PC-3 (cell line): Measurements from ENCODE around the gene XCL2. TPM values are rescaled to one million over a fixed set of nuclear protein-coding genes. Genes with fewer than 3 reads are reported as not detected.

ENCODE experiments used
- ATAC-seq: fragments of 200-7000 bp; cut with Tn5 transposase; 2 replicates; pipeline ENCODE4 v1.9.1; 2020; ENCODE audit warnings: mild to moderate bottlenecking, moderate library complexity
- BruUV-seq: library from RNA; stranded (reverse); fragments of 400-500 nt; replicated peaks from 2 replicates; lab custom pipeline; 2021; lab: Mats Ljungman, UMichigan
- CTCF ChIA-PET: fragments of 300-600 bp; sonication (Branson Sonifier 250); formaldehyde crosslinking; loops from one replicate; lab custom pipeline; 2022; ENCODE audit warnings: antibody characterized with exemption; lab: Charles Lee
- POLR2A ChIA-PET: fragments of 300-600 bp; sonication (Branson Sonifier 250); formaldehyde crosslinking; loops from one replicate; lab custom pipeline; 2022; ENCODE audit warnings: antibody characterized with exemption; ENCODE audit not compliant: unreplicated experiment; lab: Charles Lee
- DNase-seq: peaks from one replicate; pipeline ENCODE4 v3.0.0-alpha.2; 2015
- H2AFZ ChIP-seq: fragments of 300-600 bp; sonication (generic); 2 replicates; pipeline ENCODE4 v1.6.0; 2016; ENCODE audit warnings: antibody characterized with exemption, low read length
- H3F3A ChIP-seq: fragments of 300-600 bp; sonication (generic); one replicate; pipeline ENCODE4 v1.6.0; 2017; ENCODE audit warnings: antibody characterized with exemption, low read length, control low read depth, mild to moderate bottlenecking; ENCODE audit not compliant: unreplicated experiment
- H3K27ac ChIP-seq: fragments of 300-600 bp; sonication (generic); 2 replicates; pipeline ENCODE4 v1.5.1; 2016; ENCODE audit warnings: mild to moderate bottlenecking, low read length
- H3K27me3 ChIP-seq: fragments of 300-600 bp; sonication (generic); 2 replicates; pipeline ENCODE4 v1.6.1; 2016; ENCODE audit warnings: low read length, mixed read lengths
- H3K36me3 ChIP-seq: fragments of 300-600 bp; sonication (generic); 2 replicates; pipeline ENCODE4 v1.6.1; 2016; ENCODE audit warnings: low read depth, mixed run types, low read length, mixed read lengths
- H3K4me1 ChIP-seq: fragments of 300-600 bp; sonication (generic); 2 replicates; pipeline ENCODE4 v1.5.1; 2016; ENCODE audit warnings: low read length; ENCODE audit not compliant: insufficient read depth
- H3K4me2 ChIP-seq: fragments of 300-600 bp; sonication (generic); 2 replicates; pipeline ENCODE4 v1.6.0; 2016; ENCODE audit warnings: low read length
- H3K4me3 ChIP-seq: fragments of 300-600 bp; sonication (generic); 2 replicates; pipeline ENCODE4 v1.5.1; 2016; ENCODE audit warnings: mild to moderate bottlenecking, low read length, mixed read lengths
- H3K79me2 ChIP-seq: fragments of 300-600 bp; sonication (generic); 2 replicates; pipeline ENCODE4 v1.6.1; 2017; ENCODE audit warnings: low read length, mixed read lengths
- H3K9ac ChIP-seq: fragments of 300-600 bp; sonication (generic); 2 replicates; pipeline ENCODE4 v1.6.0; 2016; ENCODE audit warnings: mild to moderate bottlenecking, low read length
- H3K9me2 ChIP-seq: fragments of 300-600 bp; sonication (generic); replicated peaks from 2 replicates; pipeline ENCODE4 v1.6.1; 2016; ENCODE audit warnings: mixed run types, low read length, mixed read lengths
- H3K9me3 ChIP-seq: fragments of 300-600 bp; sonication (generic); 2 replicates; pipeline ENCODE4 v1.6.1; 2016; ENCODE audit warnings: low read length, mixed read lengths
- H4K20me1 ChIP-seq: fragments of 300-600 bp; sonication (generic); 2 replicates; pipeline ENCODE4 v1.6.1; 2016; ENCODE audit warnings: low read length, mixed read lengths
- EZH2 ChIP-seq: fragments of 300-600 bp; sonication (generic); IDR thresholded peaks from one replicate; pipeline ENCODE4 v1.6.1; 2017; ENCODE audit warnings: antibody characterized with exemption, mild to moderate bottlenecking, low read length; ENCODE audit not compliant: unreplicated experiment
- EZH2phosphoT487 ChIP-seq: fragments of 300-600 bp; sonication (generic); IDR thresholded peaks from 2 replicates; pipeline ENCODE4 v1.6.1; 2018; ENCODE audit warnings: mild to moderate bottlenecking, antibody characterized with exemption, low read length, borderline replicate concordance
- intact Hi-C: fragments of 100-400 bp; cut with micrococcal nuclease; formaldehyde crosslinking; loops from 2 replicates; pipeline ENCODE4 v1.9.0; 2023
- total RNA-seq: library from RNA; depleted of rRNA; stranded (reverse); fragments of >200 nt; gene quantifications from 2 replicates; pipeline ENCODE4 v1.2.3, GENCODE V29; 2014
- TF ChIP-seq, protein P1 (sequence below): fragments of 300-600 bp; sonication (generic); conservative IDR thresholded peaks from 2 replicates; pipeline ENCODE4 v1.5.1; 2017; ENCODE audit warnings: antibody characterized with exemption, low read depth, mild to moderate bottlenecking, low read length

The XCL2 gene
- total RNA-seq, 1 experiment from 2014 or later: not detected

- TF ChIP-seq EZH2phosphoT487: no peak
- TF ChIP-seq EZH2: no peak
- TF ChIP-seq, protein P1, sequence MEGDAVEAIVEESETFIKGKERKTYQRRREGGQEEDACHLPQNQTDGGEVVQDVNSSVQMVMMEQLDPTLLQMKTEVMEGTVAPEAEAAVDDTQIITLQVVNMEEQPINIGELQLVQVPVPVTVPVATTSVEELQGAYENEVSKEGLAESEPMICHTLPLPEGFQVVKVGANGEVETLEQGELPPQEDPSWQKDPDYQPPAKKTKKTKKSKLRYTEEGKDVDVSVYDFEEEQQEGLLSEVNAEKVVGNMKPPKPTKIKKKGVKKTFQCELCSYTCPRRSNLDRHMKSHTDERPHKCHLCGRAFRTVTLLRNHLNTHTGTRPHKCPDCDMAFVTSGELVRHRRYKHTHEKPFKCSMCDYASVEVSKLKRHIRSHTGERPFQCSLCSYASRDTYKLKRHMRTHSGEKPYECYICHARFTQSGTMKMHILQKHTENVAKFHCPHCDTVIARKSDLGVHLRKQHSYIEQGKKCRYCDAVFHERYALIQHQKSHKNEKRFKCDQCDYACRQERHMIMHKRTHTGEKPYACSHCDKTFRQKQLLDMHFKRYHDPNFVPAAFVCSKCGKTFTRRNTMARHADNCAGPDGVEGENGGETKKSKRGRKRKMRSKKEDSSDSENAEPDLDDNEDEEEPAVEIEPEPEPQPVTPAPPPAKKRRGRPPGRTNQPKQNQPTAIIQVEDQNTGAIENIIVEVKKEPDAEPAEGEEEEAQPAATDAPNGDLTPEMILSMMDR: no peak
- intact Hi-C loops: no loop called here
- ChIA-PET CTCF (no interaction called here), POLR2A (no interaction called here)
- Histone ChIP-seq H3K4me2 (no peak overlapping the region), H3K4me1 (peaks cover 23% of the 10 kb centered on the region), H3K79me2 (no peaks in the 10 kb centered on the region), H3K36me3 (no peaks in the 10 kb centered on the region), H4K20me1 (no peaks in the 10 kb centered on the region), H2AFZ (no peak overlapping the region), H3F3A (peaks cover 10% of the 10 kb centered on the region), H3K4me3 (no peak overlapping the region), H3K9ac (no peak overlapping the region), H3K27ac (no peak overlapping the region), H3K9me3 (no peaks in the 10 kb centered on the region), H3K9me2 (no peaks in the 10 kb centered on the region), H3K27me3 (no peaks in the 10 kb centered on the region)
- BruUV-seq: no TSS peak
- DNase-seq (no peak), ATAC-seq (no peak)
These were observed 33.7 kb downstream of the XCL2 start for GRCh38 chr1:168509875-168510791.

GRCh38 chr1:168509210-168509609, 34.6 kb downstream of the XCL2 start:
- intact Hi-C loops: no loop called here
- Histone ChIP-seq H2AFZ (no peak overlapping the region), H3K4me2 (no peak overlapping the region), H3K9ac (no peak overlapping the region), H3K9me3 (no peaks in the 10 kb centered on the region), H3K4me1 (peaks cover 25% of the 10 kb centered on the region), H3K27ac (no peak overlapping the region), H3K9me2 (no peaks in the 10 kb centered on the region), H3F3A (peaks cover 10% of the 10 kb centered on the region), H3K4me3 (no peak overlapping the region), H3K36me3 (no peaks in the 10 kb centered on the region), H3K27me3 (no peaks in the 10 kb centered on the region), H4K20me1 (no peaks in the 10 kb centered on the region), H3K79me2 (no peaks in the 10 kb centered on the region)
- TF ChIP-seq, protein P1: no peak
- TF ChIP-seq EZH2 (no peak), EZH2phosphoT487 (no peak)
- no TSS peak for BruUV-seq
- ChIA-PET POLR2A (no interaction called here), CTCF (no interaction called here)
- ATAC-seq: no peak
- DNase-seq: no peak

GRCh38 chr1:168507828-168508227, 36.0 kb downstream of the XCL2 start:
- H2AFZ ChIP-seq: no peak overlapping the region
- peaks cover 10% of the 10 kb centered on the region for H3F3A ChIP-seq
- CTCF ChIA-PET: no interaction called here
- peaks cover 25% of the 10 kb centered on the region for H3K4me1 ChIP-seq
- no peak overlapping the region for H3K4me2 ChIP-seq
- intact Hi-C loops: no loop called here
- no peaks in the 10 kb centered on the region for H3K36me3 ChIP-seq
- no TSS peak for BruUV-seq
- no peaks in the 10 kb centered on the region for H3K27me3 ChIP-seq
- H3K4me3 ChIP-seq: no peak overlapping the region
- H3K9me3 ChIP-seq: no peaks in the 10 kb centered on the region
- TF ChIP-seq EZH2phosphoT487 (no peak), EZH2 (no peak)
- TF ChIP-seq, protein P1: no peak
- no peaks in the 10 kb centered on the region for H3K9me2 ChIP-seq
- no peak overlapping the region for H3K27ac ChIP-seq
- DNase-seq (no peak), ATAC-seq (no peak)
- H3K9ac ChIP-seq: no peak overlapping the region
- no peaks in the 10 kb centered on the region for H4K20me1 ChIP-seq
- POLR2A ChIA-PET: no interaction called here
- no peaks in the 10 kb centered on the region for H3K79me2 ChIP-seq
